HPDE6-E6E7 (cell line): ENCODE measurements around the gene SEZ6.

Source experiments
- DNase-seq: peaks from one replicate; pipeline ENCODE4 v3.0.0; 2011; ENCODE audit warnings: missing footprints; ENCODE audit errors: extremely low spot score

The SEZ6 gene

GRCh38 chr17:29002811-29003210 lies 3.0 kb downstream of the SEZ6 start:
- no peak for DNase-seq

DNA sequence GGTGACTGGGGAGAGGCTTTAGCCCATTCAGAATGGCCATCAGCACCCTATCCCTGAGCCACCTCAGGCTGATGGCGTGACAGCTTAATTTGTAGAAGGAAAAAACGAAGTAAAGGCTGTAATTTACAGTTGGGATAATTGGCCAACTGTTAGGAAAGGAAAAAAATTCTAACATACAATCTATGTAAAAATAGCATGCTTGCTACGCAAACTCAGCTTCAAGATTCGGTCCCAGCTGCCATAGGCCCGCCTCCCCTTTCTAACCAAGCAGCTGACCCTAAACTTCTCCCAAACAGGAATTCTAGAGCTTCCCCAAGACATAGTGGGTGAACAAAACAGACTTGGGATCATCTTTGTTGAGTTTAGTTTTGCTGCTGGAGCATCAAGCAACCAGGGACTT lies 4.9 kb downstream of the SEZ6 start:
- no peak for DNase-seq

DNA sequence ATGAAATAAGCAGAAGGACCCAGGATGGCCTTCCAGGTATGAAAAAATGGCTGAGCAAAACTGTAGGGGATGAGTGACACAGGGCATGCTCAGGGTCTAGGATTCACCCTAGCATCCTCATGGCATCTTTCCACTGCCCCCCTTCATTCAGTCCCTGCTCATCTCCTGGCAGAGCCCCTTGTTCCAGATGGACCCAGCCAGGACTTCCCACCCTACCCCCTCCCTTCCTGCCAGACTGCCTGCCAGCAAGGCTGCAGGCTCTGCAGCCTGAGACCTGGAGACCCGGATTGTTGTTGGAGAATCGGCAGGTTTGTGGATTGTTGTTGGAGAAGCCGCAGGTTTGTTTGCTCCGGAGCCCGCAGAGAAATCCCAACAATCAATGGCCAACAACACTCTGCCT lies 6.6 kb downstream of the SEZ6 start:
- no peak for DNase-seq

GRCh38 chr17:28997806-28998205 lies 8.0 kb downstream of the SEZ6 start:
- DNase-seq, result no peak

GRCh38 chr17:28996554-28997096 lies 9.2 kb downstream of the SEZ6 start:
- DNase-seq, result no peak

- DNase-seq, result no peak
These were observed 12.0 kb downstream of the SEZ6 start for GRCh38 chr17:28993645-28994426.

DNA sequence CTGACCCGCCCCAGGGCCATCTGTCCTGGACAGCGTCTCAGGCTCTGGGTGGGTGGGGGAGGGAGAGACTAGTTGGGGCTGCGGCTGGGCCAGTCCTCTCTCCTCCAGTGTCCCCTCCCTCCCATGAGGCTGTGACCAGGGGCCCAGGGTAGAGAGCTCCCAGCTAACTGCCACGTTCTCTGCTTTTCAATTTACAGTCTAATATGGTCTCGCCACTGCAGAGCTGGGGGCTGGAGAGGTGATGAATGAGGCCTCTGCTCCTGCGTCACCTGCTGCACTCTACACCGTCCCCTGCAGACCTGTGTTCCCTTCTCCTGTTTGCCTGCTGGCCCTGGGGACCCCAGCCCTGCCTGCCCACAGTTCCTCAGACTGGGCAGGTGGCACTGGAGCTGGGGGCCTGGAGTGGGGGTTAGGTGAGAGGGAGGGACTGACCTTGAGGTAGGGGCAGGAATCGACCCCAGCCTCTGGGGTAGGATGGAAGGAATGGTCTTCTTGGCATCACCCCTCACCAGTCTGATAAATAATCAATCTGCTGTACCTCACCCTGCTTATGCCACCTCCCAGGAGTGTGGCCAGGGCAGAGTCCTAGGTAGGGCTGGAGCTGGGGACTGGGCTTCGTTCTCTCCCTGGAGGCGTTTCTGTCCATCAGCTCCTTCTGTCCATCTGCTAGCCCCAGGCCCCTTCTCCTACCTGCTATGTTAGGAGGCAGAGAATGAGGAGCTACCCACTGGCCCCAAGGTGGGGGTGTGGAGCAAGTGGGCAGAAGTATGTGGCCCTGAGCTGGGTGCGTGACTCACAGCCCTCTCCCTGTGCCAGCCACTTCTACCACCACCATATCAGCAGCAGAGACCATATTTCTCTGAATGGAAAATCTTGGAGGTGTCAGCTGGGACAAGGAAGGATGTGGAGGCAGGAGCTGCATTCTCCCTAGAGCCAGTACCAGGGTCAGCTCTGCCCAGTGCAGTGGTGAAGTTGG lies 12.9 kb downstream of the SEZ6 start:
- DNase-seq, result no peak

GRCh38 chr17:28992185-28992584 lies 13.6 kb downstream of the SEZ6 start:
- no peak for DNase-seq

- DNase-seq, result no peak
These were observed 14.1 kb downstream of the SEZ6 start for GRCh38 chr17:28991779-28992178.

GRCh38 chr17:28989028-28989427 lies 16.8 kb downstream of the SEZ6 start:
- DNase-seq, result no peak

- no peak for DNase-seq
These were observed 17.4 kb downstream of the SEZ6 start for GRCh38 chr17:28988475-28988874.

- no peak for DNase-seq
These were observed 18.8 kb downstream of the SEZ6 start for GRCh38 chr17:28986714-28987655.

- DNase-seq, result no peak
These were observed 19.7 kb downstream of the SEZ6 start for GRCh38 chr17:28985950-28986713.

DNA sequence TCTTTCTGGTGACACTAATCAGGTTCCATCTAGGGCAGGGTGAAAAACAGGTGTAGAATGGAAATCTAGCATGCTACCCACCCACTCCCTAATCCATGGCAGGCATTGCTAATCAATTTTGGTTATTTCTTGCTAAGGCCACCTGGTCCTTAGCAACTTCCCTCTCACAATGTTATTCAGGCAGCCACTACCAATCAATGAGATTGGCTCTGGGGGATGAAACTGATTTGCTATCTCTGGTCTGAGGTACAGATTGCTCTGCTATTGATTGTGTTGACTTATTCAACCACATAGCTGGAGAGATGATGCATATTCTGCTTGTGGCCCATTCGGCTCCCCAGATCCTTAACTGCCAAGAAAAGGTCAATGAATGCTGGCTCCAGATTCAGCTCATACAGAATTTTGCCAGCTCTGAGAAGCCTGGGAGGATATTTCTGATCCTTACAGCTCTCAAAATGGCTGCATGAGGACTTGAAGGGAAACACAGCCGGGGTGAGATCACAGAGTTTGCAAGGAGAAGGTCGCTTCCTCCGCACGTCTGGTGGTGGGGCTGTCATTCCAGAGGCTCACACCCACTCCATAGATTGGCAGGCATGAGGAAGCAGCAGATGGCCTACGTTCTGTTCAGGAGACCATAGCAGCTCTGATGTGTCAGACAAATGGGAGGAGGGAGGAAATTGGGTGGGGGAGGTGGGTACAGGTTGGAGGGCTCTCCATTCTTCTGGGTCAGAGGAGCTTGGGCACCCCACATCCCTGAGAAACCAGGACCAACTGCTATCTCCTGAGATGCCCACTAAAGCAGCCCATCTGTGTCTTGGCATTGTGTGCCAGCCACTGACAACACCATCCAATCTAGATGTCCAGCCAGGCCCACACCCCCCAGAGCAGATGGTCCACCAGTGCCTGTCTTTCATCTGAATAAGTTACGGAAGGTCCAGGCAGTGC lies 22.3 kb downstream of the SEZ6 start:
- no peak for DNase-seq

DNA sequence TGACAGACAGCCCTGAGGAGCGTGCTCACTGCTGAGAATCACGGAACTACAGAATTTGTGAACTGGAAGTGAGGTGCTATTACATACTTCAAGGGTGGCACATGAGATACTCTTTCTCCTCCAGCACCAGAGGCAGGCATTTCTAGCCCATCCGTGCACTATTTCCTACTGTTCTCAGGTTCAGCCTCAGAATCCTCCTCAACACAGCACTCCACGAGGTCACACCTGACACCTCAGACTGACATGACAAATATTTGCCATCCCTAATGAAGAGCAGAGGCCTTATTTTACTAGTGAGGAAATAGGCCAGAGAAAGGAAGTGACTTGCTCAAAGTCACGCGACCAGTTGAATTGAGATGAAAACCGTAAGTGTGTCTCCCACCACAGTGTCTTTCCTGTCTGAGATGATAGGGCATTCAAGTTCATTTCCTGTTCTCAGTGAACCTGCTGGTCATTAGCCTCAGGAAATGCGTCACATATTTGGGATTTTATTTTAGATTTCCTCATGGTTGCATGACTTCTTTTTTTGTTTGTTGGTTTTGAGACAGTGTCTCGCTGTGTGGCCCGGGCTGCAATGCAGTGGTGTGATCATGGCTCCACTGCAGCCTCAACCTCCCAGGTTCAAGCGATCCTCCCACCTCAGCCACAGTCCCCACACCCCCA lies 23.6 kb downstream of the SEZ6 start:
- no peak for DNase-seq

DNA sequence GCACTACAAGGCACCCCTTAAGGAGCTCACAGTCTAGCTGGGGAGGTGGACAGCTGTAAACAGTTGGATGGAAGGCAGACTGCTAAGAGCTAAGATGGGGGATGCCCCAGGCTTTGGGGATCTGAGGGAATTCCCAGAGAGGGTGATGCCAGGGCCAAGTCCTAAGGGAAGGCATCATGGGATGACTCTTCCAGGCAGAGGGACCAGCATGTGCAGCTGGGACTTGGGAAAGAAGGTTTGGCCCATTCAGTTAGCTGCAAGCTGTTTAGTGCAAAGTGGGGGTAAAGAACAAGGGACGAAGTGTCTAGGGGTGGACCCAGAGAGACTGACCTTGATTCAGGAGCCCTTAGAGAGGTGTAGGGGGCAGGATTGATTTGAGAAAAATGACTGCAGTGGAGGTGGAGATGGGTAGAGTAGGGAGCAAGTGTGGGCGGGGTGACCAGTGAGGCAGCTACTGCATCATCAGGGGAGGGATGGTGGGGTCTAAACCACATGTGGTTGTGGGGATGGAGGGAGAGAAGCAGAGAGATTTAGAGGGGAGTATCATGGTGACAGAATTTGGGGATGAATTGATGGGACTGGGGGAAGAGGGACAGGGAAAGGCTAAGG lies 27.4 kb downstream of the SEZ6 start:
- DNase-seq, result no peak

GRCh38 chr17:28977659-28978355 lies 28.0 kb downstream of the SEZ6 start:
- no peak for DNase-seq

- DNase-seq, result no peak
These were observed 30.2 kb downstream of the SEZ6 start for GRCh38 chr17:28975646-28976045.
